ENCODE results near the gene GTPBP3. TPM values are rescaled to one million over a fixed set of nuclear protein-coding genes. Genes with fewer than 3 reads are reported as not detected.

The GTPBP3 gene
- total and polyA plus RNA-seq, 2 of the 13 experiments (the other 11 are each of a cell fraction or from before 2014, with no cell fraction given): 17.5 to 30.0 TPM

DNA sequence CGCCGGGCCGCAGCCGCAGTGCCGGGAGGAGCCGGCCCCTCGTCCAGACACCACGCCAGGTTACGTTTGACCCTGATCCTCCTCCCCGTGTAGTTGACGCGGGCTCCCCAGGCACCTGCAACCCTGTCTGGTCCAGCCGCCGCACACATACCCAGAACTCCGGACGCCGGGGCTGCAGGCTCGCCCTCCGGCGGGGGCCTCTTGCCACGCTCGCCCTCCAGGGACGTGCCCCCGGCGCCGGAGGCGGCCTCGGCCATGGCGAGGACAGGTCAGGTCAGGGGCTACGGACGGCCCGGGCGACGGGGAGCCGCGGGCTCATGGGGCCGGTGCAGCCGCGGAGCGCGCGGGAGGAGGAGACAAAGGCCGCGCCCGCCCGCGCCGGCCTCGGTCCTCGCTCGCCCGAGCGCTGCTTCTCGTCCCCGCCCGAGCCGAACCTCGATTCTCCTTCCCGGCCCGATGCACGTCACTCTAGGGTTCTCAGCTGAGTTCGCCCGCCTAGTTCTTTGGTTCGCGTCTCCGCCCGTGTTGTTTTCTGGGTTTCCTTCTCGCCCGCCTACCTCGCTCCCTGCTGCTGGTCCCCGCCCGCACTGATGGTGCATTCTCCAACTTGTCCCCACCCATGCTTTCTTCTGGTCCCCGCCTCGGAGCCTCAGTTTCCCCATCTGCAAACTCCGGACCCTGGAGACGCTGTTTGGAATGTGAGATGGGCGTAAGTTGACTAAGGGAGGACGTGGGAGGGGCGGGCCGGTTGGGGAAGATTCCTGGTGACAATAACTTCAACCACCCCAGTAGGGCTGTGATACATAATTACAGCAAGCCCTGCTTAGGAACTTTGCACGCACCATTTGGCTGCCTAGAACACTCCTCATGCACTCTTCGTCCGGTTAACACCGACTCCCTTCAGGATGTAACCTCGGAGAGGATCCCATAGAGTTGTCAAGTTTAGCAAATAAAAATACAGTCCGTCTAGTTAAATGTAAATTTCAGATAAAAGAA lies 2.6 kb upstream of the GTPBP3 start, which contains the start of gene ANO8 (continued):
- TF ChIP-seq, protein P1, sequence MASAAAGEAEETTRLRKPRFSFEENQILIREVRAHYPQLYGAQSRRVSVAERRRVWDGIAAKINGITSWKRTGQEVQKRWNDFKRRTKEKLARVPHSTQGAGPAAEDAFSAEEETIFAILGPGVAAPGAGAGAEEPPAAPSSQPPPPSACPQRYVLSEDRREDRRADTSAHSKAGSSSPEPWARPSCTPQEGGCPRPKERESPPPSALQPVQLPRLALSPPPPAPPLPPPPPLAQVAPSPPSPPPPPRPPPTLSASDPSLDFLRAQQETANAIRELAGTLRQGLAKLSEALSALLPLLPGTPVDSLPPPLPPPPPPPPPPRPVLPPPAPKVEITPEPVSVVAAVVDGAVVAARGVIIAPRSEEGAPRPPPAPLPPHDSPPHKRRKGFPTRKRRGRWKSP (CRISPR knock-in tag; IDR thresholded peaks at IDR 0.05): 0 out of 2 replicates have a peak, but pooled peaks have one; percentile 62
- TF ChIP-seq, protein P2, sequence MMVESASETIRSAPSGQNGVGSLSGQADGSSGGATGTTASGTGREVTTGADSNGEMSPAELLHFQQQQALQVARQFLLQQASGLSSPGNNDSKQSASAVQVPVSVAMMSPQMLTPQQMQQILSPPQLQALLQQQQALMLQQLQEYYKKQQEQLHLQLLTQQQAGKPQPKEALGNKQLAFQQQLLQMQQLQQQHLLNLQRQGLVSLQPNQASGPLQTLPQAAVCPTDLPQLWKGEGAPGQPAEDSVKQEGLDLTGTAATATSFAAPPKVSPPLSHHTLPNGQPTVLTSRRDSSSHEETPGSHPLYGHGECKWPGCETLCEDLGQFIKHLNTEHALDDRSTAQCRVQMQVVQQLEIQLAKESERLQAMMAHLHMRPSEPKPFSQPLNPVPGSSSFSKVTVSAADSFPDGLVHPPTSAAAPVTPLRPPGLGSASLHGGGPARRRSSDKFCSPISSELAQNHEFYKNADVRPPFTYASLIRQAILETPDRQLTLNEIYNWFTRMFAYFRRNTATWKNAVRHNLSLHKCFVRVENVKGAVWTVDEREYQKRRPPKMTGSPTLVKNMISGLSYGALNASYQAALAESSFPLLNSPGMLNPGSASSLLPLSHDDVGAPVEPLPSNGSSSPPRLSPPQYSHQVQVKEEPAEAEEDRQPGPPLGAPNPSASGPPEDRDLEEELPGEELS (CRISPR knock-in tag; IDR thresholded peaks at IDR 0.05): peak; percentile 23; the same call in 1 of the 2 replicates
- peak; percentile 66 for TF ChIP-seq SP2 (CRISPR knock-in tag; IDR thresholded peaks at IDR 0.05)
- no peak for TF ChIP-seq ZNF543 (CRISPR knock-in tag; IDR thresholded peaks at IDR 0.05)
- peak; percentile 23; the same call in 1 of the 2 replicates for TF ChIP-seq ZSCAN9 (CRISPR knock-in tag; IDR thresholded peaks at IDR 0.05; ENCODE audit: borderline replicate concordance)
- TF ChIP-seq ZBTB8A (CRISPR knock-in tag; IDR thresholded peaks at IDR 0.05; ENCODE audit: borderline replicate concordance, low read depth): no peak
- no peak for TF ChIP-seq ZNF20 (CRISPR knock-in tag; IDR thresholded peaks at IDR 0.05)
- TF ChIP-seq ATF7-NPFF (CRISPR knock-in tag; IDR thresholded peaks at IDR 0.05; ENCODE audit: low read depth): peak; percentile 67; the same call in 1 of the 2 replicates
- peak; percentile 78 for TF ChIP-seq TAF15 (IDR thresholded peaks at IDR 0.05; ENCODE audit: low read depth, low read length, poor library complexity, severe bottlenecking)
- TF ChIP-seq ZNF263 (CRISPR knock-in tag; IDR thresholded peaks at IDR 0.05): peak; percentile 48; the same call in 1 of the 2 replicates
- TF ChIP-seq, protein P3, sequence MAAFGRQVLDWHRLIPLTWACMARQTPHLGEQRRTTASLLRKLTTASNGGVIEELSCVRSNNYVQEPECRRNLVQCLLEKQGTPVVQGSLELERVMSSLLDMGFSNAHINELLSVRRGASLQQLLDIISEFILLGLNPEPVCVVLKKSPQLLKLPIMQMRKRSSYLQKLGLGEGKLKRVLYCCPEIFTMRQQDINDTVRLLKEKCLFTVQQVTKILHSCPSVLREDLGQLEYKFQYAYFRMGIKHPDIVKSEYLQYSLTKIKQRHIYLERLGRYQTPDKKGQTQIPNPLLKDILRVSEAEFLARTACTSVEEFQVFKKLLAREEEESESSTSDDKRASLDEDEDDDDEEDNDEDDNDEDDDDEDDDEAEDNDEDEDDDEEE (CRISPR knock-in tag; IDR thresholded peaks at IDR 0.05): 0 out of 2 replicates have a peak, but pooled peaks have one; percentile 46
- TF ChIP-seq NFYC (CRISPR knock-in tag; IDR thresholded peaks at IDR 0.05): peak; percentile 40; the same call in 1 of the 2 replicates
- no peak for TF ChIP-seq ZZZ3 (CRISPR knock-in tag; IDR thresholded peaks at IDR 0.05; ENCODE audit: borderline replicate concordance)
- TF ChIP-seq, protein P4, sequence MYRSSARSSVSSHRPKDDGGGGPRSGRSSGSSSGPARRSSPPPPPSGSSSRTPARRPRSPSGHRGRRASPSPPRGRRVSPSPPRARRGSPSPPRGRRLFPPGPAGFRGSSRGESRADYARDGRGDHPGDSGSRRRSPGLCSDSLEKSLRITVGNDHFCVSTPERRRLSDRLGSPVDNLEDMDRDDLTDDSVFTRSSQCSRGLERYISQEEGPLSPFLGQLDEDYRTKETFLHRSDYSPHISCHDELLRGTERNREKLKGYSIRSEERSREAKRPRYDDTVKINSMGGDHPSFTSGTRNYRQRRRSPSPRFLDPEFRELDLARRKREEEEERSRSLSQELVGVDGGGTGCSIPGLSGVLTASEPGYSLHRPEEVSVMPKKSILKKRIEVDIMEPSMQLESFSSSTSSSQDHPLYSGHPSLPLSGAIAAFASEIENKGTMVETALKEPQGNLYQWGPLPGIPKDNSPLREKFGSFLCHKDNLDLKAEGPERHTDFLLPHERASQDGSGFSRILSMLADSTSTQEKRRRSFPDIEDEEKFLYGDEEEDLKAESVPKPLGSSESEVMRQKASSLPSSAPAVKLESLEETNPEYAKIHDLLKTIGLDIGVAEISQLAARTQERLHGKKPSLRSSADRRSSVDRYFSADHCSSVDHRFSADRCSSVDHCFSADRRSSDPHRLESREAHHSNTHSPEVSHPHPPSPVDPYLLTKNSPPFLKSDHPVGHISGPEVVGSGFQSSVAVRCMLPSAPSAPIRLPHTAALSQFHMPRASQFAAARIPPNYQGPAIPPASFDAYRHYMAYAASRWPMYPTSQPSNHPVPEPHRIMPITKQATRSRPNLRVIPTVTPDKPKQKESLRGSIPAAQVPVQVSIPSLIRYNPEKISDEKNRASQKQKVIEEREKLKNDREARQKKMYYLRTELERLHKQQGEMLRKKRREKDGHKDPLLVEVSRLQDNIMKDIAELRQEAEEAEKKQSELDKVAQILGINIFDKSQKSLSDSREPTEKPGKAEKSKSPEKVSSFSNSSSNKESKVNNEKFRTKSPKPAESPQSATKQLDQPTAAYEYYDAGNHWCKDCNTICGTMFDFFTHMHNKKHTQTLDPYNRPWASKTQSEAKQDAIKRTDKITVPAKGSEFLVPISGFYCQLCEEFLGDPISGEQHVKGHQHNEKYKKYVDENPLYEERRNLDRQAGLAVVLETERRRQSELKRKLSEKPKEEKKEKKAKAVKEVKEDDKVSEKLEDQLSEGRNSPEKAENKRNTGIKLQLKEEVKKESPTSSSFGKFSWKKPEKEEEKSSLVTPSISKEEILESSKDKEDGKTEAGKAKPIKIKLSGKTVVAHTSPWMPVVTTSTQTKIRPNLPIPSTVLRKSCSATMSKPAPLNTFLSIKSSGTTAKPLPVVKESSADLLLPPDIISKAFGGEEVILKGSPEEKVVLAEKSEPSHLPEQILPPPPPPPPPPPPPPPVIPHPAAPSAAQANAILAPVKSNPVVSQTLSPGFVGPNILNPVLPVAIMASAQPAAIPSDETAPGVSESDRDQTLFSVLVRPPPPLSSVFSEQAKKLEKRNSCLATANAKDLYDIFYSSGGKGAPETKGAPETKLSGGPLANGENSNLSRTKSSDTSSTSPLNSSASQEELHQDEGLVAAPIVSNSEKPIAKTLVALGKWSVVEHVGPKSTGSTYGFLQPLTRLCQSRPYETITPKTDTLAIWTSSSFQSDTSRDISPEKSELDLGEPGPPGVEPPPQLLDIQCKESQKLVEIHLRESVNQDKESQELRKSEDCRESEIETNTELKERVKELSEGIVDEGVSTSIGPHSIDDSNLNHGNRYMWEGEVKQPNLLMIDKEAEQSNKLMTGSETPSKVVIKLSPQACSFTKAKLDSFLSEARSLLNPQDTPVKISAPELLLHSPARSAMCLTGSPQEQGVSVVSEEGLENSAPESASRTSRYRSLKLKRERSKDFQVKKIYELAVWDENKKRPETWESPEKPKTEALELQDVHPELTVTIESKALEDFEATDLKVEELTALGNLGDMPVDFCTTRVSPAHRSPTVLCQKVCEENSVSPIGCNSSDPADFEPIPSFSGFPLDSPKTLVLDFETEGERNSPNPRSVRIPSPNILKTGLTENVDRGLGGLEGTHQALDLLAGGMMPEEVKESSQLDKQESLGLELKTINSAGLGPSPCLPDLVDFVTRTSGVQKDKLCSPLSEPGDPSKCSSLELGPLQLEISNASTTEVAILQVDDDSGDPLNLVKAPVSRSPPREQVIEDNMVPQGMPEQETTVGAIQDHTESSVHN (CRISPR knock-in tag; IDR thresholded peaks at IDR 0.05): no peak
- no peak for TF ChIP-seq ZNF496 (CRISPR knock-in tag; IDR thresholded peaks at IDR 0.05; ENCODE audit: insufficient replicate concordance)
